Transverse colon (tissue), 3 donors: Measurements from ENCODE around the gene MBNL1.

ENCODE experiments used
- CTCF ChIP-seq, 5 experiments: fragments of 200-600 bp in 3 of 5; fragments of 450-650 bp in 2 of 5; sonication (generic) in 3 of 5; IDR thresholded peaks; 1 replicate in 2 of 5; 2 replicates in 3 of 5; pipeline ENCODE4 v1.5.1; 2016 to 2017; ENCODE audit warnings: antibody characterized with exemption in 5 of 5, inconsistent platforms in 3 of 5, mild to moderate bottlenecking in 2 of 5, moderate library complexity in 1 of 5
- EP300 ChIP-seq: sonication (generic); formaldehyde crosslinking; IDR thresholded peaks from one replicate; pipeline ENCODE4 v1.6.1; 2017; ENCODE audit warnings: antibody characterized with exemption, low read depth

GRCh38 chr3:152496286-152496685, 227.6 kb downstream of the MBNL1 start:
- TF ChIP-seq CTCF (IDR thresholded peaks at IDR 0.05) (no peak), EP300 (no peak)
